SK-N-SH (cell line): Measurements from ENCODE around the gene ZNF207.

Source experiments
- TF ChIP-seq, protein P1 (sequence below): IDR thresholded peaks from 2 replicates; pipeline ENCODE4 v1.6.1; 2012; ENCODE audit warnings: mild to moderate bottlenecking, low read depth, low read length, moderate library complexity
- TF ChIP-seq, protein P2 (sequence below): fragments of 200-600 bp; sonication (generic); IDR thresholded peaks from 2 replicates; pipeline ENCODE4 v1.6.1; 2017; ENCODE audit warnings: antibody characterized with exemption, mild to moderate bottlenecking, moderate library complexity

DNA sequence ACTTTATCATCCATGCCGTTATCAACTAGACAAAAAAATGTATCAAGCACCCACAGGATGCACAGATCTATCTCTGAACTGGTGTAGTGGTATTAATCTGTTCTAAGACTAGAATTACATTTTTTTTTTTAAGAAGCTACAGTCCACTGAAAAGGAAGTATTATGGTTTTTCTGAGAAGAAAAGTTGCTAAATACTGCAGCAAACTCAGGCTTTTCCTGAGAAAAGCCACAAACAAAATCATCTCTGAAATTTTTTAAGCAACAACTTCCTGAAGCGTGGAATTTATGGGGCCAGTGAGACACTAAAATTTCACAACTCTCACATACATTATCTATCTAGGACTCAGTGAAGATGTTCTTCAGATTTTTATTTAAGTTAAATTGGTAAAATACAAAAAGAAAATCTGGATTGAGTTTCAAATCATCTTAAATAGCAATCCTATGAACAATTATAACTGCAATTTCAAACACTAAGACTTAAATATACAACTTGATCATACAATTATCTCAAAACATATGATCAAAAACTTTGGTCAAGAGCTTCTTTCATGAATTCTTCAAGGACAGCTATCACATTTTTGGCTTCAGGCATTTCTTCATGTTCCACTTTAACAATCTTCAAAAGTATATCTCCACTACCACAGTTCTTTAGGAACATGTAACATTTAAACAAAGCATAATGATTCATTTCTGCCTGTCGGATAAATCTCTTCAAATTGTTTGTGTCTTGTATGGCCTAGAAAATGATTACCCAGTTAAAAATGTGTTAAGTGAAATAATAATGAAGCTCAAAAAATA, 18.5 kb upstream of the ZNF207 start:
- TF ChIP-seq, protein P1, sequence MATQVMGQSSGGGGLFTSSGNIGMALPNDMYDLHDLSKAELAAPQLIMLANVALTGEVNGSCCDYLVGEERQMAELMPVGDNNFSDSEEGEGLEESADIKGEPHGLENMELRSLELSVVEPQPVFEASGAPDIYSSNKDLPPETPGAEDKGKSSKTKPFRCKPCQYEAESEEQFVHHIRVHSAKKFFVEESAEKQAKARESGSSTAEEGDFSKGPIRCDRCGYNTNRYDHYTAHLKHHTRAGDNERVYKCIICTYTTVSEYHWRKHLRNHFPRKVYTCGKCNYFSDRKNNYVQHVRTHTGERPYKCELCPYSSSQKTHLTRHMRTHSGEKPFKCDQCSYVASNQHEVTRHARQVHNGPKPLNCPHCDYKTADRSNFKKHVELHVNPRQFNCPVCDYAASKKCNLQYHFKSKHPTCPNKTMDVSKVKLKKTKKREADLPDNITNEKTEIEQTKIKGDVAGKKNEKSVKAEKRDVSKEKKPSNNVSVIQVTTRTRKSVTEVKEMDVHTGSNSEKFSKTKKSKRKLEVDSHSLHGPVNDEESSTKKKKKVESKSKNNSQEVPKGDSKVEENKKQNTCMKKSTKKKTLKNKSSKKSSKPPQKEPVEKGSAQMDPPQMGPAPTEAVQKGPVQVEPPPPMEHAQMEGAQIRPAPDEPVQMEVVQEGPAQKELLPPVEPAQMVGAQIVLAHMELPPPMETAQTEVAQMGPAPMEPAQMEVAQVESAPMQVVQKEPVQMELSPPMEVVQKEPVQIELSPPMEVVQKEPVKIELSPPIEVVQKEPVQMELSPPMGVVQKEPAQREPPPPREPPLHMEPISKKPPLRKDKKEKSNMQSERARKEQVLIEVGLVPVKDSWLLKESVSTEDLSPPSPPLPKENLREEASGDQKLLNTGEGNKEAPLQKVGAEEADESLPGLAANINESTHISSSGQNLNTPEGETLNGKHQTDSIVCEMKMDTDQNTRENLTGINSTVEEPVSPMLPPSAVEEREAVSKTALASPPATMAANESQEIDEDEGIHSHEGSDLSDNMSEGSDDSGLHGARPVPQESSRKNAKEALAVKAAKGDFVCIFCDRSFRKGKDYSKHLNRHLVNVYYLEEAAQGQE = no peak
- TF ChIP-seq, protein P2, sequence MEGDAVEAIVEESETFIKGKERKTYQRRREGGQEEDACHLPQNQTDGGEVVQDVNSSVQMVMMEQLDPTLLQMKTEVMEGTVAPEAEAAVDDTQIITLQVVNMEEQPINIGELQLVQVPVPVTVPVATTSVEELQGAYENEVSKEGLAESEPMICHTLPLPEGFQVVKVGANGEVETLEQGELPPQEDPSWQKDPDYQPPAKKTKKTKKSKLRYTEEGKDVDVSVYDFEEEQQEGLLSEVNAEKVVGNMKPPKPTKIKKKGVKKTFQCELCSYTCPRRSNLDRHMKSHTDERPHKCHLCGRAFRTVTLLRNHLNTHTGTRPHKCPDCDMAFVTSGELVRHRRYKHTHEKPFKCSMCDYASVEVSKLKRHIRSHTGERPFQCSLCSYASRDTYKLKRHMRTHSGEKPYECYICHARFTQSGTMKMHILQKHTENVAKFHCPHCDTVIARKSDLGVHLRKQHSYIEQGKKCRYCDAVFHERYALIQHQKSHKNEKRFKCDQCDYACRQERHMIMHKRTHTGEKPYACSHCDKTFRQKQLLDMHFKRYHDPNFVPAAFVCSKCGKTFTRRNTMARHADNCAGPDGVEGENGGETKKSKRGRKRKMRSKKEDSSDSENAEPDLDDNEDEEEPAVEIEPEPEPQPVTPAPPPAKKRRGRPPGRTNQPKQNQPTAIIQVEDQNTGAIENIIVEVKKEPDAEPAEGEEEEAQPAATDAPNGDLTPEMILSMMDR = no peak
